HG03064 (cell line): ENCODE data around the gene ROBO1.
"Not testable (repeated sequence)": the region's sequence is repeated elsewhere in the genome, so short reads cannot be mapped to it uniquely, and the experiment has no call there.

ENCODE experiments used
- ATAC-seq: cut with Tn5 transposase; IDR thresholded peaks from one replicate; pipeline ENCODE4 v1.9.1; 2021; ENCODE audit warnings: low read depth; ENCODE audit not compliant: unreplicated experiment

Gene ROBO1

GRCh38 chr3:79187426-79187825 lies 580.4 kb downstream of the ROBO1 start:
- ATAC-seq = no peak

- ATAC-seq = no peak
Observed at GRCh38 chr3:79184251-79184650, 583.5 kb downstream of the ROBO1 start.

- ATAC-seq = no peak
Observed at GRCh38 chr3:79183496-79183895, 584.3 kb downstream of the ROBO1 start.

- no peak for ATAC-seq
Observed at GRCh38 chr3:79178471-79179180, 589.2 kb downstream of the ROBO1 start.

- ATAC-seq = no peak
Observed at GRCh38 chr3:79175870-79176269, 591.9 kb downstream of the ROBO1 start.

GRCh38 chr3:79173259-79173658 lies 594.5 kb downstream of the ROBO1 start:
- ATAC-seq = not testable (repeated sequence)

GRCh38 chr3:79172241-79172640 lies 595.6 kb downstream of the ROBO1 start:
- ATAC-seq = no peak

GRCh38 chr3:79170021-79170420 lies 597.8 kb downstream of the ROBO1 start:
- ATAC-seq = no peak

GRCh38 chr3:79167651-79168416 lies 600.0 kb downstream of the ROBO1 start:
- no peak for ATAC-seq

GRCh38 chr3:79162653-79163052 lies 605.1 kb downstream of the ROBO1 start:
- ATAC-seq = no peak

- ATAC-seq = no peak
Observed at GRCh38 chr3:79161941-79162340, 605.9 kb downstream of the ROBO1 start.

GRCh38 chr3:79160421-79160820 lies 607.4 kb downstream of the ROBO1 start:
- ATAC-seq = no peak

GRCh38 chr3:79159736-79160135 lies 608.1 kb downstream of the ROBO1 start:
- ATAC-seq = no peak

- no peak for ATAC-seq
Observed at GRCh38 chr3:79157191-79157590, 610.6 kb downstream of the ROBO1 start.

- ATAC-seq = no peak
Observed at GRCh38 chr3:79154865-79155264, 612.9 kb downstream of the ROBO1 start.

GRCh38 chr3:79148786-79149185 lies 619.0 kb downstream of the ROBO1 start:
- ATAC-seq = no peak

GRCh38 chr3:79146024-79146423 lies 621.8 kb downstream of the ROBO1 start:
- ATAC-seq = no peak

- ATAC-seq = no peak
Observed at GRCh38 chr3:79140708-79141107, 627.1 kb downstream of the ROBO1 start.

GRCh38 chr3:79139395-79140068 lies 628.3 kb downstream of the ROBO1 start:
- no peak for ATAC-seq

GRCh38 chr3:79125313-79125984 lies 642.3 kb downstream of the ROBO1 start:
- no peak for ATAC-seq

- ATAC-seq = no peak
Observed at GRCh38 chr3:79115458-79115857, 652.3 kb downstream of the ROBO1 start.
